HG03565 (cell line): ENCODE results near the gene STARD7.
"Not testable (repeated sequence)": the region's sequence is repeated elsewhere in the genome, so short reads cannot be mapped to it uniquely, and the experiment has no call there.

Experiments used
- ATAC-seq: cut with Tn5 transposase; IDR thresholded peaks from one replicate; pipeline ENCODE4 v1.9.1; 2021; ENCODE audit warnings: mild to moderate bottlenecking, moderate library complexity; ENCODE audit not compliant: unreplicated experiment

Gene STARD7

GRCh38 chr2:96164459-96165184 is 44.0 kb downstream of the STARD7 start:
- peak; percentile 61 for ATAC-seq

DNA sequence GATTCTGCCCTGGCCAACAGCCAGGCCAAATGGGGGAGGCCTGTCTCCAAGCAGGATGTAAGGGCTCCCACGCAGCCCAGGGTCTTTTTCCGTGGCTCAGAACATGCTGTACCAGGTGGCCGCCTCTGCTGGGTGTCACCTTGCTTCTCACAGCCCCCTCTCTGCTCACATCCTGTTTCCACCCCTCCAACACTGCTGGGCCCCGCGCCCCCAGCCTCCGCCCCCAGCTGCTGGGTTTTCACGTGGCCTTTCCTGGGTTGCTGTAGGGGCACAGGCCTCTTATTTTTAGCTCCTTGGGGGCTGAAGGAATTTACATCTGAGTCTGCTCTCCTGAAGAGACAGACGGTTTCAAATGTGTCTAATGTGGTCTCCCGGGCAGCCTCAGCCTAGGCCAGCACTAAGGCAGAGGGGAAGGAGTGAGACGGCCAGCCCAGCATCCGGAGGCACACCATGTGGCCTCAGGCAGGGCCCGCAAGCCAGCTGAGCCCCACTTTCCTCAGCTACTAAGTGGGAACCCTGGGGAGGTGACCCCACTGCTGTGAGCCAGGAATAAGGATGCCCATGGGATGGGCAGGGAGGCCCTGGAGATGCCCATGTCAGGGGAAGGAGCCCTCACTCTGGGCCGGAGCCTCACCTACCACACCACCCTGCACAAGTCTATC is 44.7 kb downstream of the STARD7 start:
- peak; percentile 39 for ATAC-seq

DNA sequence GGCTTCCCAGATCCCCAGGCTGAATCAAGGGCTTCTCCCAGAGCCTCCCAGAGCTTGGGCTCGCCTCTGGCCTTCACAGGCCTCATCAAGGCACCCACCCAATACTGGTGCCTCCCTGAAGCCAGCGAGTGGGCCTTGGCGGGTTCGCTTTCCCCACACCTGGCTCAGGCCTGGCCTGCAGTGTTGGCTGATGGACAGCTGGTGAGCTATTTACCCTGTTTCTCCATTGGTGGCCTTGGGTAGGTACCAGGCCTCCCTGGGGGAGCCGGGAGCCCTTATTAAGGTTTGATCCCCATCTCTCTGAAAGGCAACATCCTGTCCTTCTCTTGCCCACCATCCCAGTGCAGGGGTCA is 45.2 kb downstream of the STARD7 start:
- ATAC-seq: no peak

DNA sequence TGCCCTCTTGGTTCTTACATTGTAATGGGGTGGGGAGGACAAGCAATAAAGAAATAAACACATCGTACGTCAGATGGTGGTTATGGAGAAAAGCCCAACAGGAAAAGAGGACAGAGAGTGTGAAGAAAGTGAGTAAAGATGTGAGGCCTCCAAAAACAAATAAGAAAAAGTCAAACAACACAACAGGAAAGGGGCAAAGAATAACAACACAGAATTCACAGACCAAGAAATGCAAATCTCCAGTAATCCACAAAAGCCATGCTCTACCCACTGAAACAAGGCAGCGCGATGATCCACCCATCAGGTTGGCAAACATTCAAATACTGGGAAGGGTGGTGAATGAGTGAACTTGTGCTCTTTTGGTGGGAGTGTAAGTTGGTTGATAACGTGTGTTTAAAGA is 46.7 kb downstream of the STARD7 start:
- no peak for ATAC-seq

DNA sequence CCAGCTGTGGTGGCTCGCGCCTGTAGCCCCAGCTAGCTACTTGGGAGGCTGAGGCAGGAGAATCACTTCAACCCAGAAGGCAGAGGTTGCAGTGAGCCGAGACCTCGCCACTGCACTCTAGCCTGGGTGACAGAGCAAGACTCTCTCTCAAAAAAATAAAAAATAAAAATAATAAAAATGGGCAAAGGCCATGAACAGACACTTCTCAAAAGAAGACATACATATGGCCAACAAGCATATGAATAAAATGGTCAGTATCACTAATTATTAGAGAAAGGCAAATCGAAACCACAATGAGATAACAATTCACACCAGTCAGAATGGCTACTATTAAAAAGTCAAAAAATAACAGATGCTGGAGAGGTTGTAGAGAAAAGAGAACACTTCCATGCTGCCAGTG is 48.3 kb downstream of the STARD7 start:
- ATAC-seq: not testable (repeated sequence)

GRCh38 chr2:96159084-96159830 is 49.4 kb downstream of the STARD7 start:
- ATAC-seq: no peak

DNA sequence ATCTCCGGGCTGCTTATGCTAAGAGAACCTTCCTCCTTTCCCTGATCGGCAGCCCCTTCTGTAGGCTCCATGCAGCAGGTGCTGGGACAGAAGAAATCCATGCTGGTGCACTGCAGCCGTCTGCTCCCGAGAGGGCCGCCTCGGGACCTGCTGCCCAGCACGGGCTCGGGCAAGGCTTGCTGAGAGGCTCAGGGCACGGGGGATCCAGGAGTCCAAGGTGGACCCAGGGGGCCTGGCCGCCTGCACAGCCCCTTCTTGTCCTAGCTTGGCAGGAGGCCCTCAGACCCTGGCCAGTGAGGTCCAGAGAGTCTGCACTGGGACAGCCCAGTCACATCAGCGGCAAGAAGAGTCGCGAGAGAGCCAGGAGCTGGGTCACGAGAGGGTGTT is 50.1 kb downstream of the STARD7 start:
- ATAC-seq: no peak

- ATAC-seq: peak; percentile 50
These were observed 50.7 kb downstream of the STARD7 start for GRCh38 chr2:96157649-96158553.

- ATAC-seq: no peak
These were observed 51.5 kb downstream of the STARD7 start for GRCh38 chr2:96156926-96157648.

GRCh38 chr2:96156011-96156820 is 52.4 kb downstream of the STARD7 start:
- ATAC-seq: no peak

- ATAC-seq: no peak
These were observed 53.9 kb downstream of the STARD7 start for GRCh38 chr2:96154506-96155380.

GRCh38 chr2:96153991-96154431 is 54.6 kb downstream of the STARD7 start:
- no peak for ATAC-seq

DNA sequence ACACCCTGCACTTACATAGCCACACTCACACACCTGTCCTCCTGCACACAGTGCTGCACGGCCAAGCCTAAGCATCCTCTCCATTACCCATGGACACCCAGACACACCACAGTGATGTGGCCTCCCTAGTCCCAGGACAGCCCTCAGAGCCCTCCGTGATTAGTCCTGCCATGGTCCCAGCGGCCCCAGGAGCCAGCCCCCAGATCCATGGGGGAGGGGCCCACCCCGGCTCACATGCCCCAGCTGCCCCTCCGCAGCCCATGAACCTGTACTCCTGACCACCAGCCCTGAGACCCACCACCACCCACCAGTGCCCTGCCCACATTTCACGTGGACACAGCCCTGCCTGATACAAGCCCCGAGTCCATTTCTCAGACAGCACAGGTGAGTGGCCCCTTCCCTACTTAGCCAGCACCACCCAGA is 55.3 kb downstream of the STARD7 start:
- no peak for ATAC-seq

DNA sequence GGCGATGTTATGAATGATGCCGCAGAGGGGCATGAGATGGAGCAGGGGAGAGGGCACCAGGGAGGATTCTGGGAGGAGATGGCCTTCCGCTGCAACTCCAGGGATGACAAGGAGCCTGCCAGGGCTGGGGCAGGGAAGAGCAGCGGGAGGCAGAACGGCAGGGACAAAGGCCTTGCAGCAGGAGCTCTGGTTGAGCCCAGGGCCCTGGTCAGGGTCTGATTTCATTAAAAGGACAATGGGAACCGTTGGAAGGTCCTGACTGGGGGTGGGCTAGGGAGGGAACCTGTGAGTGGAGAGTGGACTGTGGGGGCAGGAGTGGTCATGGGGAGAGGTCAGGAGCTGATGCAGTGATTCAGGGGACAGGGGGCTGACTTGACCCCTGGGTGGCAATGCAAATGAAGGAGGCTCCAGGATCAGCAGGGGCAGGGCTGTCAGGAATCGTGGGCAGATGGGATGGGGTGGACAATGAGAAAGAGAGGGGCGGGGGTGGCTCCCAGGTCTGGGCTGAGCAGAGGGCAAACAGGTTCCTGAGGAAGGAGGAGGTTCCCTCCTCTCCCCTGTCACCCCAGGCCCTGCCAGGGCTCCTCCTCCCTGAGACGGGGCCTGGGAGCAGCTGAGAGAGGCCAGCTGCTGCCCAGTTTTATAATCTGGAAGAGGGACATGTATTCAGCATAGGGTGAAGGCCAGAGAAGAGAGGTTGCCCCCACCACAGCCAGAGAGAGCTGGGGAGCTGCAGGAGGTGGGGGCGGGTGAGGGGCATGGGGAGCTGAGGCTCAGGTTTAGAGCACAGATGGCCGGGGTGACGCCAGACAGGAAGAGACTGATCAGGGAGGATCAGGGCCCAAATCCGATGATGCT is 56.1 kb downstream of the STARD7 start:
- no peak for ATAC-seq

DNA sequence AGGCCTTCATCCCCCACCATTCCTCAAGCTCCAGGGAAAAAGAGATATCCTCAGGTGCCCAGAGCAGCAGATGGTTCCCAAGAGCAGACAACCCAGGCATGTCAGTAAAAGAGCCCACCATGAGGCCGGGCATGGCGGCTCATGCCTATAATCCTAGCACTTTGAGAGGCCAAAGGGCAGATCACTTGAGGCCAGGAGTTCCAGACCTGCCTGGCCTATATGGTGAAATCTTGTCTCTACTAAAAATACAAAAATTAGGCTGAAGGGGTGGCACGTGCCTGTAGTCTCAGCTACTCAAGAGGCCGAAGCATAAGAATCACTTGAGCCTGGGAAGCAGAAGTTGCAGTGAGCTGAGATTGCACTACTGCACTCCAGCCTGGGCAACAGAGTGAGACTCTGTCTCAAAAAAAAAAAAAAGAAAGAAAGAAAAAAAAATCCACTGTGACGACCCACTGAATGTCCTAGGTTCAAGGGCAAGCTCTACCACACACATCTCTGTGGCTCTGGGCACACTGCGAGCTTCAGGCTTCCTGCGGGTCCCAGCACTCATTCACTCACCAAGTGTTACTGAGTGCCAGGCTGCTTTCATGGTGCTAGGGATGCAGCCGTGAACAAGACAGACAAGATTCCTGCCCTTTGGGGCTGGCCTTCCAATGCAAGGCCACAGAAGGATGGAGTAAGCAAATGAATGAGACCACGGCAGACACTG is 56.9 kb downstream of the STARD7 start:
- no peak for ATAC-seq

GRCh38 chr2:96150791-96151594 is 57.6 kb downstream of the STARD7 start:
- ATAC-seq: no peak
